K562 treated with DMSO at 1 percent for 24 hours (cell line): ENCODE measurements around the gene S1PR2. TPM values are rescaled to one million over a fixed set of nuclear protein-coding genes. Genes with fewer than 3 reads are reported as not detected.

Experiments
- total RNA-seq: library from RNA; unstranded; fragments of 300-600 nt; gene quantifications from 2 replicates; pipeline ENCODE4 v1.2.3, GENCODE V29; 2022; ENCODE audit warnings: low read depth; ENCODE audit not compliant: insufficient read depth

Gene S1PR2
- total RNA-seq: 2.0 and 2.9 TPM in 2 replicates

GRCh38 chr19:10230861-10231611, at the start of gene S1PR2:
Gene S1PR2 (minus strand): TSS chr19:10231331. CDS start chr19:10224905, 6,426 bp downstream.

GRCh38 chr19:10270616-10271394, 39.7 kb upstream of the S1PR2 start, which contains the start of gene ICAM1:
Gene ICAM1 (plus strand): TSS chr19:10271120. CDS start chr19:10271160, 40 bp downstream.

GRCh38 chr19:10251792-10252694, 20.9 kb upstream of the S1PR2 start, which contains the start of gene MRPL4:
Gene MRPL4 (plus strand): TSS chr19:10252214. CDS start chr19:10252254, 40 bp downstream.

GRCh38 chr19:10194500-10195198, 36.5 kb downstream of the S1PR2 start, which contains the start of gene DNMT1:
Gene DNMT1 (minus strand): TSS chr19:10194953. CDS start chr19:10194899, 54 bp downstream.

Other genes starting within 250 kb of the S1PR2 start
- not detected in 2 replicates for gene COL5A3, start 220.8 kb downstream of the S1PR2 start, total RNA-seq
- gene RDH8, start 217.8 kb downstream of the S1PR2 start, total RNA-seq: not detected in 2 replicates
- gene SHFL, start 145.0 kb downstream of the S1PR2 start, total RNA-seq: 28.1 and 30.5 TPM in 2 replicates
- 0.24 and 2.3 TPM in 2 replicates for gene ANGPTL6, start 128.7 kb downstream of the S1PR2 start, total RNA-seq
- gene PPAN, start 125.0 kb downstream of the S1PR2 start, total RNA-seq: 30.8 and 36.2 TPM in 2 replicates
- gene P2RY11, start 119.6 kb downstream of the S1PR2 start, total RNA-seq: 7.5 and 7.7 TPM in 2 replicates
- 382 and 411 TPM in 2 replicates for gene EIF3G, start 111.4 kb downstream of the S1PR2 start, total RNA-seq
- gene DNMT1, start 36.4 kb downstream of the S1PR2 start, total RNA-seq: 170 and 174 TPM in 2 replicates
- 140 and 159 TPM in 2 replicates for gene MRPL4, start 20.9 kb upstream of the S1PR2 start, total RNA-seq
- gene ICAM1, start 39.8 kb upstream of the S1PR2 start, total RNA-seq: 174 and 177 TPM in 2 replicates
- gene ICAM4, start 55.6 kb upstream of the S1PR2 start, total RNA-seq: 107 and 108 TPM in 2 replicates
- gene ICAM5, start 58.6 kb upstream of the S1PR2 start, total RNA-seq: 28.4 and 31.1 TPM in 2 replicates
- gene ZGLP1, start 78.5 kb upstream of the S1PR2 start, total RNA-seq: 5.2 and 5.9 TPM in 2 replicates
- 44.7 and 46.0 TPM in 2 replicates for gene FDX2, start 84.7 kb upstream of the S1PR2 start, total RNA-seq
- gene RAVER1, start 102.2 kb upstream of the S1PR2 start, total RNA-seq: 86.7 and 87.5 TPM in 2 replicates
- gene ICAM3, start 108.3 kb upstream of the S1PR2 start, total RNA-seq: 7.8 and 11.4 TPM in 2 replicates
- 147 and 169 TPM in 2 replicates for gene TYK2, start 149.2 kb upstream of the S1PR2 start, total RNA-seq
- gene CDC37, start 172.2 kb upstream of the S1PR2 start, total RNA-seq: 291 and 297 TPM in 2 replicates
- gene PDE4A, start 189.2 kb upstream of the S1PR2 start, total RNA-seq: 18.6 and 20.1 TPM in 2 replicates